Keratinocyte (primary cell): ENCODE measurements around the gene NCF4. TPM values are rescaled to one million over a fixed set of nuclear protein-coding genes. Genes with fewer than 3 reads are reported as not detected.

Experiments used
- DNase-seq: peaks from one replicate; pipeline ENCODE4 v3.0.0-alpha.2; 2011; ENCODE audit warnings: low read depth, missing footprints, low spot score
- FAIRE-seq: peaks from 2 replicates; lab custom pipeline; 2011; peaks lifted over from hg19 to GRCh38; lab: Jason Lieb, UNC
- H2AFZ ChIP-seq: 2 replicates; pipeline ENCODE4 v1.6.0; 2012; ENCODE audit warnings: low read length, control low read depth, inconsistent platforms; ENCODE audit not compliant: control insufficient read depth
- H3K27ac ChIP-seq: 2 replicates; pipeline ENCODE4 v1.5.1; 2011; ENCODE audit warnings: low read length; ENCODE audit not compliant: control insufficient read depth, insufficient read depth
- H3K27me3 ChIP-seq: 3 replicates; pipeline ENCODE4 v1.6.0; 2011; ENCODE audit warnings: low read length; ENCODE audit not compliant: control insufficient read depth, insufficient read depth; ENCODE audit errors: extremely low read depth
- H3K36me3 ChIP-seq, 2 experiments: 2 replicates in 1 of 2; 3 replicates in 1 of 2; pipeline ENCODE4 v1.5.1; 2011; ENCODE audit warnings: low read length in 2 of 2, mild to moderate bottlenecking in 1 of 2; ENCODE audit not compliant: control insufficient read depth in 2 of 2, insufficient read depth in 2 of 2; ENCODE audit errors: extremely low read depth in 1 of 2
- H3K4me1 ChIP-seq: 3 replicates; pipeline ENCODE4 v1.5.1; 2011; ENCODE audit warnings: low read length; ENCODE audit not compliant: control insufficient read depth, insufficient read depth; ENCODE audit errors: extremely low read depth
- H3K4me2 ChIP-seq: 3 replicates; pipeline ENCODE4 v1.6.0; 2011; ENCODE audit warnings: low read depth, low read length; ENCODE audit not compliant: control insufficient read depth, insufficient read depth; ENCODE audit errors: extremely low read depth
- H3K4me3 ChIP-seq, 3 experiments: fragments of 200-600 bp in 1 of 3; sonication (generic) in 1 of 3; 2 replicates in 2 of 3; 3 replicates in 1 of 3; pipeline ENCODE4 v1.5.1; 2011 to 2016; ENCODE audit warnings: low read length in 3 of 3, mild to moderate bottlenecking in 3 of 3, control low read depth in 2 of 3, inconsistent platforms in 1 of 3, low read depth in 1 of 3, mixed read lengths in 1 of 3, mixed run types in 1 of 3, moderate library complexity in 1 of 3; ENCODE audit not compliant: control insufficient read depth in 2 of 3, insufficient read depth in 2 of 3; ENCODE audit errors: extremely low read depth in 1 of 3
- H3K79me2 ChIP-seq: 2 replicates; pipeline ENCODE4 v1.6.0; 2012; ENCODE audit warnings: low read length; ENCODE audit not compliant: control insufficient read depth, insufficient read depth
- H3K9ac ChIP-seq: 3 replicates; pipeline ENCODE4 v1.6.0; 2011; ENCODE audit warnings: low read length; ENCODE audit not compliant: control insufficient read depth, insufficient read depth; ENCODE audit errors: extremely low read depth
- H3K9me1 ChIP-seq: 3 replicates; pipeline ENCODE4 v1.6.0; 2011; ENCODE audit warnings: low read length; ENCODE audit not compliant: control insufficient read depth, insufficient read depth; ENCODE audit errors: extremely low read depth
- H3K9me3 ChIP-seq: 2 replicates; pipeline ENCODE4 v1.5.1; 2012; ENCODE audit warnings: low read depth, low read length; ENCODE audit not compliant: control insufficient read depth
- H4K20me1 ChIP-seq: 3 replicates; pipeline ENCODE4 v1.6.0; 2011; ENCODE audit warnings: low read length; ENCODE audit not compliant: control insufficient read depth, insufficient read depth; ENCODE audit errors: extremely low read depth
- CTCF ChIP-seq, 3 experiments: IDR thresholded peaks in 1 of 3; conservative IDR thresholded peaks in 1 of 3; optimal IDR thresholded peaks in 1 of 3; 2 replicates in 2 of 3; 3 replicates in 1 of 3; pipeline versions ENCODE3 to v1.5.1; 2011; ENCODE audit warnings: low read length in 3 of 3, mild to moderate bottlenecking in 3 of 3, moderate library complexity in 2 of 3, control low read depth in 1 of 3, inconsistent platforms in 1 of 3; ENCODE audit not compliant: insufficient read depth in 2 of 3; ENCODE audit errors: extremely low read depth in 1 of 3
- EZH2 ChIP-seq: IDR thresholded peaks from one replicate; pipeline ENCODE4 v1.6.1; 2012; ENCODE audit warnings: inconsistent platforms, mild to moderate bottlenecking, low read length, moderate library complexity
- dilution Hi-C: fragments of 300-500 bp; cut with MboI; formaldehyde crosslinking; loops from one replicate; pipeline ENCODE4 v1.7.0; 2020; ENCODE audit warnings: low sequenced_read_pairs; ENCODE audit not compliant: extremely low pct_ligation_motif_present
- polyA plus RNA-seq, 5 experiments: library from polyadenylated mRNA; depleted of rRNA in 3 of 5; stranded (reverse) in 3 of 5; stranded (forward) in 1 of 5; unstranded in 1 of 5; fragments of >200 nt; gene quantifications; 1 replicate in 1 of 5; 2 replicates in 3 of 5; 3 replicates in 1 of 5; pipeline versions ENCODE4 v1.2.1 to v1.2.3, GENCODE V29; 2011 to 2012; ENCODE audit warnings: missing spikeins in 2 of 5, low read depth in 1 of 5, low replicate concordance in 1 of 5

Gene NCF4
- polyA plus RNA-seq, 1 donor (not counting 4 experiments of a cell fraction or from before 2014, with no cell fraction given), result 0.42 TPM

- Histone ChIP-seq H3K36me3 (no peaks in the 10 kb centered on the region), H3K9me3 (no peaks in the 10 kb centered on the region), H3K9ac (no peak overlapping the region), H3K4me2 (no peak overlapping the region), H3K27ac (no peak overlapping the region), H3K79me2 (no peaks in the 10 kb centered on the region), H3K4me3 (no peak overlapping the region), H4K20me1 (no peaks in the 10 kb centered on the region), H3K4me1 (no peaks in the 10 kb centered on the region), H2AFZ (no peak overlapping the region), H3K9me1 (no peaks in the 10 kb centered on the region), H3K27me3 (peaks cover 15% of the 10 kb centered on the region)
- dilution Hi-C loops, result no loop called here
- TF ChIP-seq EZH2 (no peak), CTCF (optimal IDR thresholded peaks at IDR 0.05 in 1 of 3, IDR thresholded peaks at IDR 0.05 in 1 of 3, conservative IDR thresholded peaks at IDR 0.05 in 1 of 3; ENCODE audit: extremely low read depth in 1 of 3, insufficient read depth in 2 of 3, low read length in 3 of 3) (no peak)
- FAIRE-seq (no peak), DNase-seq (no peak)
Observed at GRCh38 chr22:36897611-36898010, 36.8 kb downstream of the NCF4 start.

- Histone ChIP-seq H3K9me3 (no peaks in the 10 kb centered on the region), H3K4me1 (no peaks in the 10 kb centered on the region), H3K79me2 (no peaks in the 10 kb centered on the region), H3K36me3 (no peaks in the 10 kb centered on the region), H3K9ac (no peak overlapping the region), H3K9me1 (no peaks in the 10 kb centered on the region), H3K4me2 (no peak overlapping the region), H4K20me1 (no peaks in the 10 kb centered on the region), H3K27me3 (peaks cover 17% of the 10 kb centered on the region), H2AFZ (no peak overlapping the region), H3K4me3 (no peak overlapping the region), H3K27ac (no peak overlapping the region)
- DNase-seq, result no peak
- TF ChIP-seq CTCF (optimal IDR thresholded peaks at IDR 0.05 in 1 of 3, IDR thresholded peaks at IDR 0.05 in 1 of 3, conservative IDR thresholded peaks at IDR 0.05 in 1 of 3; ENCODE audit: extremely low read depth in 1 of 3, insufficient read depth in 2 of 3, low read length in 3 of 3) (no peak), EZH2 (no peak)
- dilution Hi-C loops, result no loop called here
- FAIRE-seq, result no peak
Observed at GRCh38 chr22:36898690-36899089, 37.9 kb downstream of the NCF4 start.
